HTR-8/SVneo (cell line): Measurements from ENCODE around the gene KLHL10.

ENCODE experiments used
- DNase-seq: peaks from one replicate; pipeline ENCODE4 v3.0.0; 2011; ENCODE audit warnings: low spot score, mixed read lengths; ENCODE audit not compliant: insufficient read length
- FAIRE-seq: peaks from 2 replicates; lab custom pipeline; 2011; peaks lifted over from hg19 to GRCh38; lab: Jason Lieb, UNC

Gene KLHL10

GRCh38 chr17:41888332-41888965 is 50.8 kb downstream of the KLHL10 start:
- FAIRE-seq, result no peak
- no peak for DNase-seq

- FAIRE-seq (no peak), DNase-seq (no peak)
Observed at GRCh38 chr17:41891135-41892020, 53.8 kb downstream of the KLHL10 start.

GRCh38 chr17:41892021-41892376 is 54.4 kb downstream of the KLHL10 start:
- DNase-seq, result no peak
- FAIRE-seq, result peak; percentile 38

- FAIRE-seq (no peak), DNase-seq (no peak)
Observed at GRCh38 chr17:41893384-41893783, 55.8 kb downstream of the KLHL10 start.

GRCh38 chr17:41894791-41895331 is 57.2 kb downstream of the KLHL10 start:
- DNase-seq (peak; percentile 68), FAIRE-seq (peak; percentile 63)

GRCh38 chr17:41895617-41896016 is 58.0 kb downstream of the KLHL10 start:
- FAIRE-seq (no peak), DNase-seq (no peak)

- no peak for FAIRE-seq
Observed at GRCh38 chr17:41896726-41897125, 59.1 kb downstream of the KLHL10 start.

More at GRCh38 chr17:41896726-41897125, 59.1 kb downstream of the KLHL10 start:
- DNase-seq, result no peak
